Muscle of leg (tissue), 11 donors: ENCODE measurements around the gene ZNF560. TPM values are rescaled to one million over a fixed set of nuclear protein-coding genes. Genes with fewer than 3 reads are reported as not detected.

ENCODE experiments used
- DNase-seq: peaks from one replicate; pipeline ENCODE4 v3.0.0; 2013
- H3K27ac ChIP-seq: one replicate; pipeline ENCODE4 v1.5.1; 2013; ENCODE audit warnings: mild to moderate bottlenecking, low read length, control low read depth
- H3K27me3 ChIP-seq: one replicate; pipeline ENCODE4 v1.6.1; 2013; ENCODE audit warnings: low read length; ENCODE audit not compliant: control insufficient read depth, insufficient read depth
- H3K36me3 ChIP-seq: one replicate; pipeline ENCODE4 v1.6.1; 2013; ENCODE audit warnings: low read length; ENCODE audit not compliant: control insufficient read depth, insufficient read depth
- H3K4me1 ChIP-seq: one replicate; pipeline ENCODE4 v1.6.1; 2013; ENCODE audit warnings: low read length; ENCODE audit not compliant: control insufficient read depth, insufficient read depth
- H3K4me3 ChIP-seq: one replicate; pipeline ENCODE4 v1.5.1; 2013; ENCODE audit warnings: low read length, control low read depth
- H3K9me3 ChIP-seq: replicated peaks from 2 replicates; pipeline ENCODE4 v1.6.1; 2013; ENCODE audit warnings: low read depth, low read length; ENCODE audit not compliant: control insufficient read depth
- WGBS: methylation state at CpG from one replicate; pipeline ENCODE4 v1.1.5; 2013; ENCODE audit warnings: missing lambda C conversion rate; ENCODE audit not compliant: insufficient coverage; 5-methylcytosine and 5-hydroxymethylcytosine counted together
- polyA plus RNA-seq, 8 donors: library from polyadenylated mRNA; unstranded; fragments of 120-200 nt; gene quantifications; one replicate each; pipeline versions ENCODE4 v1.2.1 to v1.2.3, GENCODE V29; 2013; ENCODE audit warnings: inconsistent platforms in 1 of 8, low replicate concordance in 1 of 8; ENCODE audit not compliant: insufficient read length in 8 of 8, insufficient read depth in 1 of 8
- total RNA-seq: library from RNA; stranded (reverse); fragments of 120-200 nt; gene quantifications from one replicate; pipeline ENCODE4 v1.2.4, GENCODE V29; 2013

The ZNF560 gene
- total and polyA plus RNA-seq, 9 donors, result 0.07 to 0.37 (median 0.18) TPM; not detected in 1

DNA sequence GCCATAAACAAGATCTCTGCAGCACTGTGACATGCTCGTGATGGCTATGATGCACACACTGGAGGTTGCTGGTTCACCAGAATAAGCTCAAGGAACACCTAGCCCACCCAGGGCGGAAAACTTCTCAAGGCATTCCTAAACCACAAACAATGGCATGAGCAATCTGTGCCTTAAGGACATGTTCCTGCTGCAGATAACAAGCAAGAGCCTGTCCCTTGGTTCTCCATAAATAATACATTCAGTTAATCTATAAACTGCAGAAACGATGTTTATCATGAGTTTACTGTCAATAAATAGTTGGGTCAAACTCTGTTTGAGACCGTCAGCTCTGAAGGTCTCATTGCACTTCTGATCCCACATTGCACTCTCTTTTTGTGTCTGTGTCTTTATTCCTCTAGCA, 44.5 kb downstream of the ZNF560 start:
- 79% methylated on average over 2 of the region's 4 CpGs for WGBS
- peaks cover 68% of the 10 kb centered on the region for H3K9me3 ChIP-seq

DNA sequence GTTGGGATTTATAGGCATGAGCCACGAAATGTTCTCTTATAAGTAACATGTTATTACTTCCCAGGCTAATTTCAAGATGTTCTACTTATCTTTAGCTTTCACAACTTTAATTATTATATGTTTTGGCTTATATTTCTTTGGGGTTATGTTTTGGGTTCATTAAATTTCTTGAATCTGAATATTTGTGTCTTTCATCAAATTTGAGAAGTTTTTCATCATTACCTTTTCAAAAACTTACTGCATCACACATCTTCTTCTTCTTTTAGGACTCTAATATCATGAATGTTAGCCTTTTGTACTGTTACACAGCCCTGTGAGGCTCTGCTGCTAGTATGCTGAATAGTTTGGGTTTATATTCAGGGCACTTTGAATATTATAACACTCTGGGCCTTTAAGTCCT, 53.4 kb downstream of the ZNF560 start:
- Histone ChIP-seq H3K36me3 (peaks cover 6% of the 10 kb centered on the region), H3K9me3 (peaks cover 68% of the 10 kb centered on the region), H3K27ac (no peak overlapping the region), H3K27me3 (no peaks in the 10 kb centered on the region), H3K4me3 (no peak overlapping the region), H3K4me1 (no peaks in the 10 kb centered on the region)
- WGBS, result no CpG with 5 or more reads among the region's 1 CpG
- DNase-seq, result no peak

More for the DNA sequence above, 44.5 kb downstream of the ZNF560 start:
- H3K27me3 ChIP-seq, result no peaks in the 10 kb centered on the region
- no peaks in the 10 kb centered on the region for H3K36me3 ChIP-seq
- no peaks in the 10 kb centered on the region for H3K4me1 ChIP-seq
- no peak overlapping the region for H3K4me3 ChIP-seq
- no peak overlapping the region for H3K27ac ChIP-seq
- no peak for DNase-seq

DNA sequence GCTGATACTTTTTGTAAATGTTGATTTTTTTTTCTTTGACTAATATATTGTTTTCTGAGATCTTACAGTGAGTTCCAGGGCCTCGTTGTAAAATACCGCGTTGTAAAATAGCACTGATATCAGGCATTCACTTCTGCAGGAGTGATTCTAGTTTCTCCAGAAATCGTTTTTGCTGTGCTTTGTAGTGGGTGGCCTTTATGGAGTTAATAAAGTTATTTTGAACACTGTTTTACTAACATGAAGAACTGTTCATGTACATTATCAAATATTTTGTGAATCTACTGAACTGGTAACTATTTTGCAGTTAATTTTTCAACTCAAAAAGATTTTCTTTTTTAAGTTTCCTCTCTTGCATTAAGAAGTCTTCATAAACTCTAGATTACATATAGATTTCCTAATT, 62.1 kb downstream of the ZNF560 start:
- no peak overlapping the region for H3K4me3 ChIP-seq
- peaks cover 14% of the 10 kb centered on the region for H3K9me3 ChIP-seq
- WGBS, result no CpG with 5 or more reads among the region's 4 CpGs
- peaks cover 23% of the 10 kb centered on the region for H3K36me3 ChIP-seq
- no peak for DNase-seq
- no peak overlapping the region for H3K27ac ChIP-seq
- no peaks in the 10 kb centered on the region for H3K27me3 ChIP-seq
- H3K4me1 ChIP-seq, result peaks cover 3% of the 10 kb centered on the region

DNA sequence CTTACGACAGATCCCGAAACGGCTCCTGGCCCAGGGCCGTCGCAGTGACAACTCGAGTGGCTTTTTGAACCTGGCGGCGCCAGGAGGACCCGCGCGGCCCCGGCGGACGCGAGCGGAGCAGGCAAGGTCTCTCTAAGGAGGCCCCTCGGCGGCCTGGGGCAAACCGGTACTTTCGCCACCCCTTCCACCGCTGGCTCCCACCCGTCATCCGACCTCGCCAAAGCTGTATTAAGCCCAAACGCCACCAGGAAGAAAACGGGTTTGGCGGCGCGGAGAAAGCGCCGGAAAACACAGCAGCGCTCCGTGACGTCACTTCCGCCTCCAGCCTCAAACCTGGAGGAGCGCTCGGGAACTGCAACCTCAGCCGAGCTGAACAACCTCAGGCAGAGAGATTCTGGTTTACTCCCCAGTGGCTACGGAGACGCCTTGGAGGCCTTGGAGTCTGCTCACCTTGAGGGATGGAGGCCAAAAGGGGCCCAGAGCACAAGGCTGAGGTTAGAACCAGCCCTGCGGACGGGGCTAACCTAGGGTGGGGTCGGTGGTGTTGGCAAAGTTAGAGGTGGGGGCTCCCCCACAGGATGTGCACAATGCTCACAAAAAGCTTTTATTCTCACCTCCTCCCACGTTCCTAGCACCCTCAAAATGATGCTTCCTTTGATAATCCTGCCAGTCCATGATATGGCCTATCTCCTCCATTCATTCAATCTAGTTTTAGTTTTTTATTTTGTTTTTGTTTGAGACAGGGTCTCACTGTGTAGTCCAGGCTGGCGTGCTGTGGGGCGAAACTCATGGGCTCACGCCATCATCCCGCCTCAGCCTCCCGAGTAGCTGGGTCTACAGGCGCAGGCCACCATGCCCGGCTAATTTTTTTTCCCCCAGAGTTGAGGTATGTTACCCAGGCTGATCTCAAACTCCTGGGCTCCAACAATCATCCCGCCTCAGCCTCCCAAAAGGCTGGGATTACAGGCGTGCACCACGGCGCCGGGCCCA, 62.8 kb downstream of the ZNF560 start, which contains the start of gene ZNF266:
Gene ZNF266, minus strand, starts transcription at position 295 of the 990 bp plus-strand sequence. CDS start 15,484 bp downstream, outside the sequence.
- Histone ChIP-seq H3K4me1 (peaks cover 3% of the 10 kb centered on the region), H3K27me3 (no peaks in the 10 kb centered on the region), H3K9me3 (peaks cover 11% of the 10 kb centered on the region), H3K27ac (peak within 1 kb of the TSS; percentile 94), H3K36me3 (peaks cover 29% of the 10 kb centered on the region), H3K4me3 (peak within 1 kb of the TSS; percentile 77)
- 4% methylated on average over 39 of the region's 56 CpGs for WGBS
- peak; percentile 96 for DNase-seq

DNA sequence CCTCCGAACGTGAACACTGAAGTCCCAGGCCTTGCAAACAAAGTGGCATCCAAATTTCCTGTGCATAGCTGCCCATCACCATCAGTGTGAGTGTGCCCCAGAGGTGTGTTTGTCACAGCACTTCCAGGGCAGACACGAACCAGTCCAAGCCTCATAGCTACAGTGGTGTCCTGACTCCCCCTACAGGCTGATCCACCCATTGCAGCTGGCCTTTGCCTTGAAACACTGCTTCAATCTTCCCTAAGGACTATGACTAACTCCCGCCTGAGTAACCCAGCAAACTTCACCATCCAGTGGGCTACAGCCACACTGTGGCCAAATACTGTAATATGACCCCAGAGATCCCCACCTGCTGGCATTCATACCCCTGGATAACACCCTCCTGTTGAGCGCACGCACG, 66.9 kb downstream of the ZNF560 start:
- Histone ChIP-seq H3K9me3 (no peaks in the 10 kb centered on the region), H3K4me1 (peaks cover 3% of the 10 kb centered on the region), H3K4me3 (no peak overlapping the region), H3K27me3 (no peaks in the 10 kb centered on the region), H3K27ac (no peak overlapping the region), H3K36me3 (peaks cover 40% of the 10 kb centered on the region)
- WGBS, result 67% methylated on average over 4 of the region's 7 CpGs
- DNase-seq, result peak; percentile 19

DNA sequence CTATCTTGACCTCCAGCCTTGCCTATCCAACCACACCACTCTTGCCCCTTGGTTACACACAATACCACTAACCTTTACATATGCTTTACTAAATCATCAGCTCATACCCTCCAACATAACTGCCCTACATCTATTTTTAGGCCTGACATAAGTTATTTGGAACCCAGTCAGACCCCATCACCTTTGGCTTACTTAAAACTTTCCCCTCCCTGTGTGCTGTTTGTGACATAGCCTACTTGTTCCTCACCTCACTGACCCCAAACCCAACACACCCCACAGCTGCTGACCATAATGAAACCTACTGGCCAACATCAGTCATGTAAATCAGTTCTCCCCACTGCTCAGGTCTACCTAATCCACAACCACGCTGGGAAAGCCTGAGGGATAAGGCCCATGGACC, 68.0 kb downstream of the ZNF560 start:
- H3K27ac ChIP-seq, result no peak overlapping the region
- peaks cover 48% of the 10 kb centered on the region for H3K36me3 ChIP-seq
- DNase-seq, result no peak
- H3K9me3 ChIP-seq, result no peaks in the 10 kb centered on the region
- WGBS, result 88% methylated on average over 1 of the region's 1 CpG
- H3K4me3 ChIP-seq, result no peak overlapping the region
- H3K4me1 ChIP-seq, result no peaks in the 10 kb centered on the region
- no peaks in the 10 kb centered on the region for H3K27me3 ChIP-seq

GRCh38 chr19:9427941-9428340, 70.5 kb downstream of the ZNF560 start:
- peaks cover 60% of the 10 kb centered on the region for H3K36me3 ChIP-seq
- H3K4me3 ChIP-seq, result no peak overlapping the region
- no peak for DNase-seq
- H3K27ac ChIP-seq, result no peak overlapping the region
- no peaks in the 10 kb centered on the region for H3K4me1 ChIP-seq
- H3K27me3 ChIP-seq, result no peaks in the 10 kb centered on the region
- 85% methylated on average over 4 of the region's 6 CpGs for WGBS
- peaks cover 1% of the 10 kb centered on the region for H3K9me3 ChIP-seq

Other genes with a start within 250 kb of the ZNF560 start
- gene OR7E24, start 247.7 kb downstream of the ZNF560 start, total RNA-seq, result not detected
- not detected for gene OR7E24, start 247.7 kb downstream of the ZNF560 start, polyA plus RNA-seq
- 5.2 TPM for gene ZNF699, start 188.8 kb downstream of the ZNF560 start, total RNA-seq
- gene ZNF699, start 188.8 kb downstream of the ZNF560 start, polyA plus RNA-seq, result 1 to 10 TPM; 1.7 to 4.7 (median 3.6) TPM
- 29.3 TPM for gene ZNF559, start 174.4 kb downstream of the ZNF560 start, total RNA-seq
- 10 to 100 TPM; 20.8 to 31.8 (median 25.8) TPM for gene ZNF559, start 174.4 kb downstream of the ZNF560 start, polyA plus RNA-seq
- gene ZNF177, start 135.6 kb downstream of the ZNF560 start, total RNA-seq, result 5.6 TPM
- gene ZNF177, start 135.6 kb downstream of the ZNF560 start, polyA plus RNA-seq, result 1 to 10 TPM; 2.9 to 6.7 (median 5.1) TPM
- 15.3 TPM for gene ZNF266, start 63.0 kb downstream of the ZNF560 start, total RNA-seq
- 10 to 100 TPM; 10.6 to 30.7 (median 21.1) TPM for gene ZNF266, start 63.0 kb downstream of the ZNF560 start, polyA plus RNA-seq
- 19.5 TPM for gene ZNF426, start 40.0 kb upstream of the ZNF560 start, total RNA-seq
- gene ZNF426, start 40.0 kb upstream of the ZNF560 start, polyA plus RNA-seq, result 10 to 100 TPM in 5 of 8 donors, 1 to 10 TPM in 3; 7.2 to 11.9 (median 10.7) TPM
- gene ZNF121, start 85.9 kb upstream of the ZNF560 start, total RNA-seq, result 30.7 TPM
- 10 to 100 TPM in 2 of 8 donors, 1 to 10 TPM in 6; 5.1 to 10.2 (median 8.2) TPM for gene ZNF121, start 85.9 kb upstream of the ZNF560 start, polyA plus RNA-seq
- gene ZNF561, start 122.6 kb upstream of the ZNF560 start, total RNA-seq, result 35.4 TPM
- 10 to 100 TPM; 24.1 to 36.1 (median 33.3) TPM for gene ZNF561, start 122.6 kb upstream of the ZNF560 start, polyA plus RNA-seq
- 41.8 TPM for gene ZNF562, start 176.5 kb upstream of the ZNF560 start, total RNA-seq
- 10 to 100 TPM; 10.7 to 17.7 (median 15.5) TPM for gene ZNF562, start 176.5 kb upstream of the ZNF560 start, polyA plus RNA-seq